H9 (cell line): ENCODE measurements around the gene KIF3B. TPM values are rescaled to one million over a fixed set of nuclear protein-coding genes. Genes with fewer than 3 reads are reported as not detected.

Source experiments
- DNase-seq: peaks from one replicate; pipeline ENCODE4 v3.0.0-alpha.2; 2017
- H2AFZ ChIP-seq: one replicate; pipeline ENCODE4 v1.6.1; 2013; ENCODE audit warnings: mild to moderate bottlenecking, low read length, control low read depth, moderate library complexity
- H2AK5ac ChIP-seq: 2 replicates; pipeline ENCODE4 v1.6.1; 2013; ENCODE audit warnings: low read length, control low read depth, mixed read lengths; ENCODE audit not compliant: insufficient read length
- H2BK120ac ChIP-seq: one replicate; pipeline ENCODE4 v1.6.1; 2013; ENCODE audit warnings: low read depth, mild to moderate bottlenecking, low read length, control low read depth, inconsistent platforms; ENCODE audit not compliant: poor library complexity, severe bottlenecking
- H2BK12ac ChIP-seq: 2 replicates; pipeline ENCODE4 v1.6.1; 2013; ENCODE audit warnings: low read length, control low read depth, mixed read lengths, low read depth; ENCODE audit not compliant: insufficient read length
- H2BK15ac ChIP-seq: 2 replicates; pipeline ENCODE4 v1.6.1; 2013; ENCODE audit warnings: low read depth, low read length, control low read depth
- H2BK20ac ChIP-seq: one replicate; pipeline ENCODE4 v1.6.1; 2013; ENCODE audit warnings: low read depth, mild to moderate bottlenecking, low read length, control low read depth, inconsistent platforms; ENCODE audit not compliant: poor library complexity, severe bottlenecking
- H2BK5ac ChIP-seq: 2 replicates; pipeline ENCODE4 v1.6.1; 2013; ENCODE audit warnings: low read length, control low read depth, mixed read lengths; ENCODE audit not compliant: insufficient read length
- H3K14ac ChIP-seq: 2 replicates; pipeline ENCODE4 v1.6.1; 2013; ENCODE audit warnings: low read length, control low read depth; ENCODE audit not compliant: insufficient read depth
- H3K18ac ChIP-seq: 2 replicates; pipeline ENCODE4 v1.6.1; 2013; ENCODE audit warnings: low read depth, mild to moderate bottlenecking, mixed read lengths, low read length, control low read depth; ENCODE audit not compliant: insufficient read length
- H3K23ac ChIP-seq: 2 replicates; pipeline ENCODE4 v1.6.1; 2013; ENCODE audit warnings: low read length, control low read depth, mixed read lengths, low read depth; ENCODE audit not compliant: insufficient read length
- H3K23me2 ChIP-seq: 2 replicates; pipeline ENCODE4 v1.6.1; 2013; ENCODE audit warnings: low read depth, mild to moderate bottlenecking, mixed read lengths, low read length, control low read depth; ENCODE audit not compliant: insufficient read length, poor library complexity, severe bottlenecking
- H3K27ac ChIP-seq: 2 replicates; pipeline ENCODE4 v1.5.1; 2013; ENCODE audit warnings: low read length, control low read depth, mixed read lengths, low read depth; ENCODE audit not compliant: insufficient read length
- H3K27me3 ChIP-seq: 2 replicates; pipeline ENCODE4 v1.6.1; 2013; ENCODE audit warnings: low read length, control low read depth, inconsistent platforms; ENCODE audit not compliant: insufficient read depth
- H3K4ac ChIP-seq: 2 replicates; pipeline ENCODE4 v1.6.1; 2013; ENCODE audit warnings: low read depth, mild to moderate bottlenecking, control low read depth, inconsistent platforms, low read length, moderate library complexity
- H3K4me1 ChIP-seq: 2 replicates; pipeline ENCODE4 v1.6.1; 2013; ENCODE audit warnings: low read length, control low read depth, inconsistent platforms; ENCODE audit not compliant: insufficient read depth
- H3K4me2 ChIP-seq: 2 replicates; pipeline ENCODE4 v1.6.1; 2013; ENCODE audit warnings: low read length, control low read depth, mixed read lengths; ENCODE audit not compliant: insufficient read length, insufficient read depth
- H3K56ac ChIP-seq: 2 replicates; pipeline ENCODE4 v1.6.1; 2013; ENCODE audit warnings: low read depth, mild to moderate bottlenecking, mixed read lengths, low read length, control low read depth; ENCODE audit not compliant: insufficient read length
- H3K79me1 ChIP-seq: 2 replicates; pipeline ENCODE4 v1.6.1; 2013; ENCODE audit warnings: low read depth, mild to moderate bottlenecking, moderate library complexity, low read length, control low read depth, inconsistent platforms; ENCODE audit not compliant: insufficient read depth, poor library complexity, severe bottlenecking
- H3K79me2 ChIP-seq: 2 replicates; pipeline ENCODE4 v1.6.1; 2013; ENCODE audit warnings: low read length, control low read depth, inconsistent platforms; ENCODE audit not compliant: insufficient read depth
- H3K9ac ChIP-seq: 2 replicates; pipeline ENCODE4 v1.6.1; 2013; ENCODE audit warnings: low read length, control low read depth, mixed read lengths; ENCODE audit not compliant: insufficient read length; ENCODE audit errors: extremely low read depth
- H3K9me3 ChIP-seq: one replicate; pipeline ENCODE4 v1.6.1; 2013; ENCODE audit warnings: low read depth, low read length, inconsistent platforms; ENCODE audit not compliant: control insufficient read depth
- H3T11ph ChIP-seq: one replicate; pipeline ENCODE4 v1.6.1; 2013; ENCODE audit warnings: mild to moderate bottlenecking, low read length, control low read depth, inconsistent platforms
- H4K20me1 ChIP-seq: one replicate; pipeline ENCODE4 v1.6.1; 2013; ENCODE audit not compliant: control insufficient read depth, insufficient read length, insufficient read depth
- H4K5ac ChIP-seq: 2 replicates; pipeline ENCODE4 v1.6.1; 2013; ENCODE audit warnings: low read depth, mild to moderate bottlenecking, mixed read lengths, low read length, control low read depth; ENCODE audit not compliant: insufficient read length
- H4K8ac ChIP-seq: replicated peaks from 2 replicates; pipeline ENCODE4 v1.6.1; 2013; ENCODE audit warnings: low read length, control low read depth, mixed read lengths, low read depth; ENCODE audit not compliant: insufficient read length
- H4K91ac ChIP-seq: 2 replicates; pipeline ENCODE4 v1.6.1; 2013; ENCODE audit warnings: low read depth, mild to moderate bottlenecking, moderate library complexity, mixed read lengths, low read length, control low read depth; ENCODE audit not compliant: insufficient read length
- H3K27ac Mint-ChIP-seq, 3 experiments: 2 replicates in 2 of 3; 3 replicates in 1 of 3; pipeline ENCODE4 v1.8.0; 2020 to 2021; ENCODE audit warnings: mixed read lengths in 3 of 3, mild to moderate bottlenecking in 1 of 3, moderate library complexity in 1 of 3
- H3K27me3 Mint-ChIP-seq: 2 replicates; pipeline ENCODE4 v1.8.0; 2021; ENCODE audit warnings: low read depth, mild to moderate bottlenecking, moderate library complexity, mixed read lengths
- H3K36me3 Mint-ChIP-seq, 3 experiments: 2 replicates in 2 of 3; 3 replicates in 1 of 3; pipeline ENCODE4 v1.8.0; 2020 to 2021; ENCODE audit warnings: low read depth in 3 of 3, mixed read lengths in 3 of 3; ENCODE audit not compliant: insufficient read depth in 1 of 3
- H3K4me1 Mint-ChIP-seq, 2 experiments: 2 replicates each; pipeline ENCODE4 v1.8.0; 2020; ENCODE audit warnings: mixed read lengths in 2 of 2
- H3K4me3 Mint-ChIP-seq, 2 experiments: 2 replicates in 1 of 2; 3 replicates in 1 of 2; pipeline ENCODE4 v1.8.0; 2020 to 2021; ENCODE audit warnings: mild to moderate bottlenecking in 2 of 2, mixed read lengths in 2 of 2, moderate library complexity in 1 of 2
- H3K9me3 Mint-ChIP-seq, 2 experiments: 2 replicates in 1 of 2; 3 replicates in 1 of 2; pipeline ENCODE4 v1.8.0; 2020; ENCODE audit warnings: mild to moderate bottlenecking in 2 of 2, mixed read lengths in 2 of 2, moderate library complexity in 1 of 2
- CTCF ChIP-seq: fragments of 200-600 bp; sonication (generic); conservative IDR thresholded peaks from 3 replicates; pipeline ENCODE4 v1.8.0; 2021; ENCODE audit warnings: antibody characterized with exemption, mild to moderate bottlenecking
- WGBS: extraction: QIAGEN DNeasy Blood & Tissue Kit; methylation state at CpG from one replicate; pipeline ENCODE4 v1.1.7; 2013; ENCODE audit warnings: missing lambda C conversion rate, low lambda C conversion rate, mixed read lengths; ENCODE audit not compliant: insufficient read length; ENCODE audit errors: extremely low coverage; 5-methylcytosine and 5-hydroxymethylcytosine counted together
- total RNA-seq: library from RNA; stranded (reverse); gene quantifications from 2 replicates; pipeline ENCODE4 v1.2.1, GENCODE V29; 2021

KIF3B gene
- total RNA-seq, 1 experiment from 2014 or later: 29.7 TPM

DNA sequence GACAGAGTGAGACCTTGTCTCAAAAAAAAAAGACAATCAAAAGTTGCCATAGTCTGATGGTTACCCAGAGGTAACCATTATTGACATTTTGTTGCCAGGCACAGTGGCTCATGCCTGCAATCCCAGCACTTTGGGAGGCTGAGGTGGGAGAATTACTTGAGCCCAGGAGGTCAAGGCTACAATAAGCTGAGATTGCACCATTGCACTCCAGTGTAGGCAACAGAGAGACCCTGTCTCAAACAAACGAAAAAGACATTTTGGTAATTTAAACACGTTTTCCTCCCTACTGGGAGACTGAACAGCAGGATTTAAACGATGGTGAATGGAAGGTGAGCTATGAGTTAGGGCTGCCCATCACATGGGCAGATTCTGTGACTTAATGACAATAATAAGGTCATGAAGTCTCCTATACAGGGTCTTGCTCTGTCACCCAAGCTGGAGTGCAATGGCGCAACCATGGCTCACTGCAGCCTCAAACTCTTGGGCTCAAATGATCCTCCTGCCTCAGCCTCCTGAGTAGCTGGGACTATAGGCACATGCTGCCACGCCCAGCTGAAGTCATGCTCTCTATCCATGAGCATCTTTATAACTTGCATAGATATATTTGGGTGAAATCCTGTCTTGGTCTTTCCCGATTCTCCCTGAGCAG lies 76.5 kb downstream of the KIF3B start:
- Mint-ChIP-seq H3K27me3 (peaks cover 84% of the 10 kb centered on the region), H3K4me1 (peaks cover 5 to 9% of the 10 kb centered on the region in 2 experiments), H3K27ac (no peak overlapping the region), H3K36me3 (no peaks in the 10 kb centered on the region), H3K9me3 (no peaks in the 10 kb centered on the region), H3K4me3 (no peak overlapping the region)
- H4K20me1 ChIP-seq: no peaks in the 10 kb centered on the region
- no peak overlapping the region for H3K18ac ChIP-seq
- H2BK20ac ChIP-seq: no peak overlapping the region
- no peak overlapping the region for H3K9ac ChIP-seq
- no peak overlapping the region for H3K27ac ChIP-seq
- no peaks in the 10 kb centered on the region for H3K9me3 ChIP-seq
- no peak overlapping the region for H2AFZ ChIP-seq
- H3K79me1 ChIP-seq: no peaks in the 10 kb centered on the region
- H3K4me2 ChIP-seq: no peak overlapping the region
- no peak overlapping the region for H2BK12ac ChIP-seq
- no peak overlapping the region for H2AK5ac ChIP-seq
- H3K27me3 ChIP-seq: no peaks in the 10 kb centered on the region
- TF ChIP-seq CTCF: no peak
- no peak overlapping the region for H3K4ac ChIP-seq
- H4K8ac ChIP-seq: no peak overlapping the region
- no peak for DNase-seq
- H4K5ac ChIP-seq: no peak overlapping the region
- no peak overlapping the region for H3K14ac ChIP-seq
- peaks cover 6% of the 10 kb centered on the region for H3K23me2 ChIP-seq
- no CpG with 5 or more reads among the region's 6 CpGs for WGBS
- H2BK5ac ChIP-seq: no peak overlapping the region
- H3K23ac ChIP-seq: no peak overlapping the region
- no peak overlapping the region for H4K91ac ChIP-seq
- H2BK15ac ChIP-seq: no peak overlapping the region
- no peak overlapping the region for H3T11ph ChIP-seq
- no peak overlapping the region for H3K56ac ChIP-seq
- no peak overlapping the region for H2BK120ac ChIP-seq
- H3K4me1 ChIP-seq: no peaks in the 10 kb centered on the region
- no peaks in the 10 kb centered on the region for H3K79me2 ChIP-seq
